ENCODE measurements around the gene FOXD3. TPM values are rescaled to one million over a fixed set of nuclear protein-coding genes. Genes with fewer than 3 reads are reported as not detected.
"Not testable (repeated sequence)": the region's sequence is repeated elsewhere in the genome, so short reads cannot be mapped to it uniquely, and the experiment has no call there.

The FOXD3 gene
- total RNA-seq, 2 donors from 2014 or later = not detected

DNA sequence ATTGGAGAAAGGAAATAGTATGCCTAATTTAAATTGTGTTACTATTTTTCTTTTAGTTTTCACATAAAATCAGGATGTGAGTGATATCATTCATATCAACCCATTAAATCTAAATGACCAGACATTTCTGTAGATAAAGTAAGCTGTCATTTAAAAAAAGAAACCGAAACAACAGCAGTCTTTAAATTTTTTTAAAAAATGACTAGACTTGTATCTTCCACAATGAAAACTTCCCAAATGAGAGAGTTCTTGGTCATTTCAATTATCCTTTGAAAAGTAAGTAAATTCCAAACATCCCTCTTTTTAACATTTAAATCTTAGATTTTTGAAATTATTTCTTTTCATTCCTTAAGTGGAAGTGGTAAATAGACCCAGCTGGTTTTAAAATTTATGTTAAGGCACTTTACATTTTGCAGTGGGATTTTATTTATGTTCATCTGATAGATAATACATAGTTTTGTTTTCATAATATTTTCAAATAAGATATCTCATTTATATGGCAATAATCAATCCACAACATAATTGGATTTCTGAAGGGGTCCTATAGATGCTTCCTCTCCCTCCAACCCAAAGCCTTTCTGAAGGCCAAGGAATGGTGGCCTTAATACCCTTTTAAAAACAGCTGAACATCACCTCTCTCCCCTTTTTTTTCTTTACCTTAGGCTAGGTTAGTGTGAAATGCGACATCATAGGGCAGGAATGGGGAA is 3.1 kb downstream of the FOXD3 start:
- Mint-ChIP-seq H3K27ac (no peak overlapping the region), H3K36me3 (peaks cover 14% of the 10 kb centered on the region), H3K9me3 (peaks cover 6% of the 10 kb centered on the region), H3K4me3 (no peak overlapping the region), H3K27me3 (peaks cover 42 to 59% of the 10 kb centered on the region in 2 donors), H3K4me1 (ENCODE audit: low read depth in 2 of 2) (peaks cover 25 to 26% of the 10 kb centered on the region in 2 donors)
- DNase-seq (ENCODE audit: low spot score) (no peak), ATAC-seq (no peak)

DNA sequence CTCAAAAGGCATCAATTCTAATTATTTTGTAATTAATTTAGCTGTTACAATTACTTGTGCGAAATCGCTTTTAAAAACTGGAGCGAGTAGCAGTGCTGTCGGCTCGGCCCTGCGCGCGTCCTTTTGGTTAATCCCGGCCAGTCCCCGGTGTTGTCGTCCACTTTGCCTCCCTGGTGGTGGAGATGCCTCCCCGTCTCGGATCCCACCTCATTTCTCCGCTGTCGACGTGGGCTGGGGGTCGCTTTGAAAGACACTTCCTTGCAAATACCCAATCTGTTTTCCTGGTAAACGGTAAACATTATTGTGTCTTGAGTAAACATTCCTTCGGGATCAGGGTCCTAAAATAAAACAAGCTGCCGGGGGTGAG is 3.7 kb downstream of the FOXD3 start:
- no peak overlapping the region for H3K4me3 Mint-ChIP-seq

DNA sequence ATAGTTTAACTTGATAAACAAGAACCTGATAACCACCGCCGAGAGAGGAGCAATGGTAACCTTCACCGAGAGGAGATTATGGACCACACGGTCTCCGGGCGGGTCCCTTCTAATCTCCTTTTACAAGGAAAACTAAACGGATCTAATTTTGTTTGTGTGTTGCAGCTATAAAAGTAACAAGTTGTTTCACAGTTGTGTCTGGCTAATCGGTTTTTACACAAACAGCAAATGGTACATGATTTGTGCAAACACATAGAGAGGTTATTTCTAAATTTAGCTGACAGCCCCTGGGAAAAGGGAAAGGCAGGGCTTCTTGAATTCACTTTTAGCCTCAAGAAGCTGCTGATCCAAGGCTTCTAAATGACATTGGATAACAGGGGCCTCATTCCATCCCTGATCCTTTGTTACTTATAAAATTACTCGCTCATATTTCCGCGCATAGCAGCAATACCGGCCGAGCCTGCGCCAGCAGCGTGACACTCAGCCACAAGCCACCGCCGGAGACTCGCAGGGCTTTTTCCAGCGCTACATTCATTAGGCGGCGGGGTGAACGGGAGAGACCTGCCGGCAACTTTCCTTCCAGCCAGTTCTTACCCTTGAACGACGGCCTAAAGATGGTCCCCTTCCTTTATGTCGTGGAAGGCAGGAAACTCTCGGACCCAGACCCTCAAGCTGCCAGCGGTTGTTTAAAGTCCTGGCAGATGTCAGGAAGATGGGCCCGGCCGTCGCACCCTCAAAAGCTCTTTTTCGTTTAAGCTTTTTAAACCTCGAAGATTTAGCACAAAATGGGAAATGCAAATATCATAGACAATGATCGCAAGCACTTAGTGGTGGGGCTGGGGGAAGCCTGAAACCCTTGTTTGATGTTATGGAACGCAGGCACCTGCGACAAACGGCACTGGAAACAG is 4.4 kb downstream of the FOXD3 start:
- Mint-ChIP-seq H3K4me3 (no peak overlapping the region), H3K27me3 (peaks cover 41 to 59% of the 10 kb centered on the region in 2 donors), H3K9me3 (peaks cover 3% of the 10 kb centered on the region), H3K4me1 (ENCODE audit: low read depth in 2 of 2) (peaks cover 20% of the 10 kb centered on the region in 2 donors), H3K27ac (peak overlapping the region in 1 of 2 donors; percentile 30), H3K36me3 (peaks cover 9% of the 10 kb centered on the region)
- DNase-seq (ENCODE audit: low spot score) (no peak), ATAC-seq (no peak)

More for the DNA sequence above, 3.7 kb downstream of the FOXD3 start:
- peaks cover 14% of the 10 kb centered on the region for H3K36me3 Mint-ChIP-seq
- ATAC-seq = no peak
- H3K27ac Mint-ChIP-seq = no peak overlapping the region
- peaks cover 6% of the 10 kb centered on the region for H3K9me3 Mint-ChIP-seq
- DNase-seq (ENCODE audit: low spot score) = no peak
- H3K4me1 Mint-ChIP-seq (ENCODE audit: low read depth in 2 of 2) = peaks cover 25 to 26% of the 10 kb centered on the region in 2 donors
- H3K27me3 Mint-ChIP-seq = peaks cover 45 to 59% of the 10 kb centered on the region in 2 donors

DNA sequence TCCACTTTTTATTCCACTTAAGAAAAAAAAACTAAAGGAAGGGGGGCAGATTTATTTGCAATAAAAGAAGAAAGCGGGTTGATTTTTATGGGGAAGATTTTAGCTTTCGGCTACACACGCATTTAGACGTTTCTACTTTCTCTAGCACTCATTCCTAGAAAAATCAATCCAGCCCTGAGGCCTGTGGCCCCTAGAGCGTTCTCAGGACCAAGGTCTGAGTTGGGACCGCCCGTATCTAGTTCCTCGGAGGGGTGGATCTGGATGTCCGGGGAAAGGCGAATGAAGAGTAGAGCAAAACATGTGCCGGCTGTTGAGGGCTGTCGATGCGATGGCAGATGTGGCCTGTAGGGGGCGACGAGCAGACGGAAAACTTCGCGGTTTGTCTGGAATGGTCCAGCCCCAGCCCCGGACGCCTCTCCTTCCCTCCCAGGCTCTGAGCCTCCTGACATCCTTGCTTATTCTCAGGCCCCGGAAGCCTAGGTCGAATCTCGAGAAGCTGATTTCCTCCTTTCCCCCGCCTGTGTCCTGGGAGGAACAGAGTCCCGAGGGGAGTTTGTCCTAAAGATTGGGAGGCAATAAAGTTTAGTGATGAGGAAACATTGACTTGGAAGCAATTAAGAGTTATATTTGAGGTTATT is 5.2 kb downstream of the FOXD3 start:
- ATAC-seq (peak; percentile 41 to 60), DNase-seq (ENCODE audit: low spot score) (peak; percentile 64)
- Mint-ChIP-seq H3K4me1 (ENCODE audit: low read depth in 2 of 2) (peaks cover 18% of the 10 kb centered on the region in 2 donors), H3K36me3 (peaks cover 8% of the 10 kb centered on the region), H3K27me3 (peaks cover 45 to 62% of the 10 kb centered on the region in 2 donors), H3K4me3 (no peak overlapping the region), H3K27ac (peak overlapping the region; percentile 1 to 30), H3K9me3 (peaks cover 2% of the 10 kb centered on the region)

DNA sequence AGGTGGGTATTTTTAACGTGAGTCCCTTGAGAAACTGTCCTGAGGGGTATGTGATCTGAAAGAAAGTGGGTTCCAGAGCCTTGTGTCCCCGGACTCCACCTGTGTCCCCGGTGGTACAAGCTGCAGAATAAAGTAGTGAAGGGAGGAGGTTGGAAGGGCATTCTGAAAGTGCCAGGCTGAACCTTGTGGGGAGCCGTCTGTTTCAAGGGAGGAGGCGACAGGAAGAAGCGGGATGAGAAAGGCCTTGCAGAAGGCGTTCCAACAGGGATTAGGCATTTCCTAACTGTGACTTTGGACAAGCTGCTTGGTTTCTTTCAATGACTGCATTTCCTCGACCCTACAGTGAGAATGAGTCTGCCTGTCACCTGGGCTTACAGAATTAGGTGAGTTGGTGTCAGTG is 5.8 kb downstream of the FOXD3 start:
- peak overlapping the region in 1 of 2 donors; percentile 1 for H3K27ac Mint-ChIP-seq
- peaks cover 2% of the 10 kb centered on the region for H3K9me3 Mint-ChIP-seq
- ATAC-seq (no peak), DNase-seq (ENCODE audit: low spot score) (no peak)
- peaks cover 8% of the 10 kb centered on the region for H3K36me3 Mint-ChIP-seq
- H3K4me3 Mint-ChIP-seq = no peak overlapping the region
- peaks cover 48 to 66% of the 10 kb centered on the region in 2 donors for H3K27me3 Mint-ChIP-seq
- peaks cover 18% of the 10 kb centered on the region in 2 donors for H3K4me1 Mint-ChIP-seq (ENCODE audit: low read depth in 2 of 2)

DNA sequence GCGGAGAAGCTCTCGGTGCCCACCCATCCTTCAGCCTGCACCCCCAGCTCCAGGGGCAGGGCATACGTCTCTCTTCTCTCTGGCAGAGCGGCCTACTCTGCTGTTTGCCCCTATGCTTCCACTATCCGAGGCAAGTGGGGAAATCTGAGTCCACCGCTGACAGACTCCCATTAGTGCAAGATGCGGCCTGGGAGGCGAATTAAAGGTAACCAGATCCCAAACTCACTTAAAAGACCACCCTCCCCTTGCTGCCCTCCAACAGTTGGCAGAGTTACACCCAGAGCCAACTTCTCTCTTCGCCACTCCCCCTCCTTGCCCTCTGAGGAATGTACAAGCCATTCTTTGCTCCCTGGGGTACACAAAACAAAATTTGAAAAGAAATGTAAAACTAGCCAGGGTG is 6.4 kb downstream of the FOXD3 start:
- peaks cover 8% of the 10 kb centered on the region for H3K36me3 Mint-ChIP-seq
- no peak overlapping the region for H3K4me3 Mint-ChIP-seq
- H3K27me3 Mint-ChIP-seq = peaks cover 52 to 70% of the 10 kb centered on the region in 2 donors
- ATAC-seq = no peak
- no peak overlapping the region for H3K27ac Mint-ChIP-seq
- peaks cover 2% of the 10 kb centered on the region for H3K9me3 Mint-ChIP-seq
- peaks cover 18% of the 10 kb centered on the region in 2 donors for H3K4me1 Mint-ChIP-seq (ENCODE audit: low read depth in 2 of 2)
- DNase-seq (ENCODE audit: low spot score) = no peak

DNA sequence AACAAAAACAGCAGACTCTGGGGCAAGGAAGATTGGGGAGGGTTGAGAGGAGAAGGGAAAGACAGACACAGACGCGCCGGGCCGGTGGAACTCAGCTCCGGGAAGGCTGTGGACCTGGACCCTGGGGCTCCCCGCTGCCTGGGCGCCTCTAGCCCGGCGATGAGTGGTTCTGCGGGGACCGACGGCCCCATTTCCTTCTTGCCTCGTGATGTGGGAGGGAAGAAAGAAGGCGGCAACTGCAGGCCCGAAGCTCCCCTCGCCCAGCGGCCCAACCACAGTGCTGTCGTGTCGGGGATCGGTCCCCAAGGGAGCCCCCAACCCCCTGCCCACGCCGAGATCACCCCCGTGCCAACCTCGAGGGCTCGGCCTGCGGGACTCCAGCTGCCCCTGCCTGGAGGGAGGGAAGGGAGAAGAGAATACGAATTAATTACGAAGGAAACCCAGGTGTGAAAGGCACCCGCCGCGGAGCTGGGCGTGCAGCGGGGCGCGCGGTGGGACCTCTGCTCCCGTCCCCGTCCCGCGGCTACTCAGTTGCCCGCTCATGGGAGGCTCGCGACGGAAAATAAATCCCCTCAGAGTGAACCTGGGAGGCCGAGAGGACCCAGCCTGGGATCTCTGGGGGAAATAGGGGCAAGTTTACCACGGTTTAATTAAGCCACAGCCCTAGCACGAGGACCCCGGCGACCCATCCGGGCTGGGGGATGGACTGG is 7.4 kb downstream of the FOXD3 start:
- Mint-ChIP-seq H3K36me3 (peaks cover 8% of the 10 kb centered on the region), H3K9me3 (peaks cover 2% of the 10 kb centered on the region)

DNA sequence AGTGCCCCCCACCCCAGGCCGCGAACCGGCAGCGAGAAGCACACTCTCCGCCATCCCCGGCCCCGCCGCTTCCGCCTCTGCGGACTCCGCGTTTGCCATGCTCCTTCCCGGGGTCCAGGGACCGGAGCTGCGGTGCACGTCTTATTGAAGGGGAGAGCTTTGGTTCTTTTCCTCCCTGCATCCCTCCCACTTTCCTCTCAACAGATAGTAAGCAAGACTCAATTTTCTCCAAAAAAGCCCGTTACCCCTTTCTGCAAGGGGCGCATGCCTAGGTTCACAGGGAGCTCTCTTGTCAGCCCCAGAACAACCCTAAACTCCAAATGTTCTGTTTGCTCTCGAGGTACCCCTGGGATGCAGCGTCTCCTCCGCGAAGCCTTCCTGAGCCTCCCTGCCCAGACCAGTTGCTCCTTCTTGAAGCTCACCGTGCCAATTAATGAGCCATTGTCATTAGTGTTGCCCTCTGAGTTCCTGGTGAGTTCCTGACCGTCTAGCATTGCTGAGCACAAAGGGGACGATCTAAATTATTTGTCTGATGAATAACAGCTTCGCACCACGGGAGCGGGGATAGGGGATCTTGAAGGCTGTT is 8.1 kb downstream of the FOXD3 start:
- peaks cover 8% of the 10 kb centered on the region for H3K36me3 Mint-ChIP-seq
- ATAC-seq (no peak), DNase-seq (ENCODE audit: low spot score) (no peak)
- no peak overlapping the region for H3K4me3 Mint-ChIP-seq
- H3K9me3 Mint-ChIP-seq = peaks cover 2% of the 10 kb centered on the region
- H3K27me3 Mint-ChIP-seq = peaks cover 61 to 85% of the 10 kb centered on the region in 2 donors
- H3K4me1 Mint-ChIP-seq (ENCODE audit: low read depth in 2 of 2) = peaks cover 15 to 18% of the 10 kb centered on the region in 2 donors
- H3K27ac Mint-ChIP-seq = no peak overlapping the region

More for the DNA sequence above, 7.4 kb downstream of the FOXD3 start:
- no peak for DNase-seq (ENCODE audit: low spot score)
- H3K4me1 Mint-ChIP-seq (ENCODE audit: low read depth in 2 of 2) = peaks cover 15 to 18% of the 10 kb centered on the region in 2 donors
- no peak overlapping the region for H3K4me3 Mint-ChIP-seq
- H3K27ac Mint-ChIP-seq = no peak overlapping the region
- ATAC-seq = peak in 1 of 2 donors; percentile 6
- H3K27me3 Mint-ChIP-seq = peaks cover 55 to 78% of the 10 kb centered on the region in 2 donors

DNA sequence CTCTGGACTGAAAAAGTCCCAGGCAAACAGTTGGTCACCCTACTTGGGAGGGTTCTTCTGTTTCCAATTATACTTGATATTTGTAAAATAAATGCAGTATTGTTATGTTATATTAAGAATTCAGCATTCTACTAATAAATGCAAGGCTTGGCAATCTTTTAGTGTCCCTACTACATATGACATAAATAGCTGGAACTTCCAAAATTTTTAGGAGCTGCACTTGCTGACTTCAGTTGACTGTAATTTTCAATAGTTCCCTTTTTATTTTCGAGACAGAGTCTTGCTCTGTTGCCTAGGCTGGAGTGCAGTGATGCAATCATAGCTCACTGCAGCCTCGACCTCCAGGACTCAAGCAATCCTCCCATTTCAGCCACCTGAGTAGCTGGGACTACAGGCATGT is 20.0 kb downstream of the FOXD3 start:
- H3K9me3 Mint-ChIP-seq = no peaks in the 10 kb centered on the region
- H3K27ac Mint-ChIP-seq = no peak overlapping the region
- H3K36me3 Mint-ChIP-seq = no peaks in the 10 kb centered on the region
- H3K27me3 Mint-ChIP-seq = peaks cover 21 to 24% of the 10 kb centered on the region in 2 donors
- DNase-seq (ENCODE audit: low spot score) (no peak), ATAC-seq (no peak)
- H3K4me1 Mint-ChIP-seq (ENCODE audit: low read depth in 2 of 2) = no peaks in the 10 kb centered on the region
- H3K4me3 Mint-ChIP-seq = no peak overlapping the region

DNA sequence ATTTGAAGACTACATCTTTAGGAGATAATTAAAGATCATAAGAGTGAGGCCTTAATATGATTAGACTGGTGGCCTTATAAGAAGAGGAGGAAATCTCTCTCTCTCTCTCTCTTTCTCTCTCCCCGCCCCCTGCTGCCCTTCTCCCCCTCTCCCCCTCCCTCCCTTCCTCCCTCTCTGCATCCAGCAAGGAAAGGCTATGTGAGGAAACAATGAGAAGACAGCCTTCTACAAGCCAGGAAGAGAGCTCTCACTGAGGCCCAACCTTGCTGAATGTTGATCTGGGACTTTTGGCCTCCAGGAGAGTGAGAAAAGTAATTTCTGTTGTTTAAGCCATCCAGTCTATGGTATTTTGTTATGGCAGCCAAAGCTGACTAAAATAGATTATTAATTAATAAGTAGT is 21.6 kb downstream of the FOXD3 start:
- Mint-ChIP-seq H3K27me3 (peaks cover 26 to 29% of the 10 kb centered on the region in 2 donors), H3K9me3 (no peaks in the 10 kb centered on the region), H3K4me3 (no peak overlapping the region), H3K4me1 (ENCODE audit: low read depth in 2 of 2) (no peaks in the 10 kb centered on the region), H3K27ac (no peak overlapping the region), H3K36me3 (no peaks in the 10 kb centered on the region)
- ATAC-seq = no peak
- DNase-seq (ENCODE audit: low spot score) = no peak

DNA sequence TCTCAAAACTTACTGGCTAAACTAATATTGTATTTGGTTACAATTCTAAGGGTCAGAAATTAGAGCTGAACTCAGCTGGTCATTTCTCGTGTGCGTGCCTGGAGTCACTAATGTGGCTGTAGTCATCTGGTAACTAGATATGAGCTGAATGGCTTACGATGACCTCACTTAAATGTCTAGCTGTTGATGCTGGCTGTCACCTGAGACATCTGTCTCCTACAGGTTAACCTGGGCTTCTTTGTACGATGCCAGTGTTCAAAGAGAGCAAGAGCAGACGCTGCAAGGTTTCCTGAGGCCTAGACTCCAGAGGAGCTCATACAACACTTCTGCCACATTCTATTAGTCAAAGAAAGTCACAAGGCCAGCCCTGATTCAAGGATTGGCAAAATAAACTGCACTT is 28.0 kb downstream of the FOXD3 start:
- Mint-ChIP-seq H3K4me3 (no peak overlapping the region), H3K4me1 (ENCODE audit: low read depth in 2 of 2) (no peaks in the 10 kb centered on the region), H3K27ac (no peak overlapping the region), H3K9me3 (no peaks in the 10 kb centered on the region), H3K36me3 (no peaks in the 10 kb centered on the region), H3K27me3 (peaks cover 35 to 55% of the 10 kb centered on the region in 2 donors)
- DNase-seq (ENCODE audit: low spot score) = no peak
- ATAC-seq = no peak

DNA sequence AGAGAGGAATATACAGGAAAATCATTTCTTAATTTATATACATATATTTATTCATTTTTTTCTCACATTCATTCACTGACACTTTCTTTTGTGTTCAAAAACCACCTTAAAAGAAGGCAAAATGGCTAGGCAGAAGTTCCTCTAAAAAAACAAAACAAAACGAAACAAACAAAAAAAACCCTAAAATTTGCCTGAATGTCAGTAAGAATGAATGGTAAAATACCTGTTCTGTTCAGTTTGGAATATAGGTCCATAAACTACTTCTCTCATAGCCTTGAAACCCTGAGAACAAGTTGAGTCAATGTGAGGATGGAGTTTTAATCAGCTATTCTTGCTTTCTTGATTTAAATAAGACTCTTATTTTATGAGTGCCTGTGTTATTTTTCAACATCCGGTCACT is 30.4 kb downstream of the FOXD3 start:
- ATAC-seq (no peak), DNase-seq (ENCODE audit: low spot score) (no peak)
- H3K27me3 Mint-ChIP-seq = peaks cover 31 to 55% of the 10 kb centered on the region in 2 donors
- no peak overlapping the region for H3K27ac Mint-ChIP-seq
- no peak overlapping the region for H3K4me3 Mint-ChIP-seq
- no peaks in the 10 kb centered on the region for H3K9me3 Mint-ChIP-seq
- no peaks in the 10 kb centered on the region for H3K36me3 Mint-ChIP-seq
- H3K4me1 Mint-ChIP-seq (ENCODE audit: low read depth in 2 of 2) = no peaks in the 10 kb centered on the region

DNA sequence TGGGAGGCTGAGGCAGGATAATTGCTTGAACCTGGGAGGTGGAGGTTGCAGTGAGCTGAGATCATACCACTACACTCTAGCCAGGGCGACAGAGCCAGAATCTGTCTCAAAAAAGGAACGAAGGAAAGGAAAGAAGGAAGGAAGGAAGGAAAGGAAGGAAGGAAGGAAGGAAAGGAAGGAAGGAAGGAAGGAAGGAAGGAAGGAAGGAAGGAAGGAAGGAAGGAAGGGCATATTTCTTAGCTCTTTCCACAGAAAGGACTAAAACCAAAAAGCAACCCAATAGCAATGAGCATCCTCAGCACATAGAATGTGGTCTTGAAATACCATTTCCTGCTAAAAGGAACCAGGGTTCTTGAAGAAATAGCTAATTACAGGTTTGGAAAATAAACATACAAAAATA is 33.9 kb downstream of the FOXD3 start:
- H3K27ac Mint-ChIP-seq; DNase-seq (ENCODE audit: low spot score); H3K4me3 Mint-ChIP-seq; H3K36me3 Mint-ChIP-seq; H3K9me3 Mint-ChIP-seq; ATAC-seq; H3K4me1 Mint-ChIP-seq (ENCODE audit: low read depth in 2 of 2): not testable (repeated sequence)
- peaks cover 26 to 51% of the 10 kb centered on the region in 2 donors for H3K27me3 Mint-ChIP-seq
